ENCODE results near the gene POLR2M. TPM values are rescaled to one million over a fixed set of nuclear protein-coding genes. Genes with fewer than 3 reads are reported as not detected.

POLR2M gene
- total and polyA plus RNA-seq, 2 donors (not counting 3 experiments of a cell fraction or from before 2014, with no cell fraction given), result 38.4 to 42.5 TPM

DNA sequence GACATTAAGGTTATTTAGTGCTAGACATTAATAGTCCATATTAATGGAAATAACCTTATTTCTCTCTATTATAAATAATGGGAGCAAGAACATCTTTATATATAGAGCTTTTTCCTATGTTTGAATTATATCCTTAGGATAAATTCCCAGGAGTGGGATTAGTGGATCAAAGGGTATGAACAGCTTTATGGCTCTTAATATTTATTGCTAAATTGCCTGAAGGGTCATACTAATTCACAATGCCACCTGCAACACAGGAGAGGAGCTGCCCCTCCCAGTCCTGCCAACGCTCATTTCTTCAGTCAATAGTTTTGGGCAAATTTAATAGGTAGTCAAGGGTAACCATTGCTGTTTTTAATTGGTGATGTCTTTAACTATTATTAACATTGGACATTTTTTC, 48.9 kb upstream of the POLR2M start:
- FAIRE-seq (no peak), DNase-seq (ENCODE audit: low read depth, low spot score) (no peak)
- H4K20me1 ChIP-seq (replicated peaks; ENCODE audit: control insufficient read depth, extremely low read depth, insufficient read depth, low read length), result no peaks in the 10 kb centered on the region
- no peak overlapping the region for H2AFZ ChIP-seq (ENCODE audit: low read depth, low read length)
- no peaks in the 10 kb centered on the region for H3K27me3 ChIP-seq (ENCODE audit: control insufficient read depth in 2 of 2, insufficient read depth in 2 of 2, low read length in 2 of 2)
- no peaks in the 10 kb centered on the region for H3K79me2 ChIP-seq (ENCODE audit: control insufficient read depth, insufficient read depth, low read length)
- H3K4me1 ChIP-seq (ENCODE audit: control insufficient read depth, extremely low read depth, insufficient read depth, low read length), result no peaks in the 10 kb centered on the region
- intact Hi-C loops (cut with micrococcal nuclease) (no loop called here), dilution Hi-C loops (cut with MboI; ENCODE audit: extremely low pct_ligation_motif_present, low sequenced_read_pairs) (no loop called here)
- no TSS peak for BruUV-seq (replicated peaks)
- peaks cover 0 to 1% of the 10 kb centered on the region in 2 experiments for H3K36me3 ChIP-seq (ENCODE audit: control insufficient read depth in 2 of 2, extremely low read depth in 1 of 2, insufficient read depth in 2 of 2, low read length in 2 of 2)
- H3K9me3 ChIP-seq (replicated peaks; ENCODE audit: control insufficient read depth, insufficient read depth, low read length), result no peaks in the 10 kb centered on the region
- ChIA-PET CTCF (interaction anchor here (0.8 to 4.5 kb wide), 6 partner anchors 9 to 97 kb away, joined by 3 to 27 read pairs (median 6); no protein-coding TSS in a partner anchor), POLR2A (no interaction called here)
- H3K9me1 ChIP-seq (replicated peaks; ENCODE audit: control insufficient read depth, extremely low read depth, insufficient read depth, low read length), result no peaks in the 10 kb centered on the region
- no peak for TF ChIP-seq POLR2AphosphoS5 (IDR thresholded peaks at IDR 0.05; ENCODE audit: insufficient read depth, low read depth, low read length)
- no peak for TF ChIP-seq EZH2 (IDR thresholded peaks at IDR 0.05; ENCODE audit: borderline replicate concordance, low read depth, low read length, severe bottlenecking)
- TF ChIP-seq MYC (IDR thresholded peaks at IDR 0.05; ENCODE audit: low read depth, low read length), result no peak
- TF ChIP-seq FOS (IDR thresholded peaks at IDR 0.05; ENCODE audit: borderline replicate concordance, insufficient read depth, low read length), result no peak
- TF ChIP-seq POLR2A (IDR thresholded peaks at IDR 0.05; ENCODE audit: low read depth, low read length), result no peak
- TF ChIP-seq GATA2 (IDR thresholded peaks at IDR 0.05; ENCODE audit: insufficient read depth, insufficient read length, low read depth, low read length), result no peak
- TF ChIP-seq JUN (IDR thresholded peaks at IDR 0.05; ENCODE audit: borderline replicate concordance, insufficient read depth, insufficient read length, low read depth), result no peak
- TF ChIP-seq CTCF (IDR thresholded peaks at IDR 0.05; ENCODE audit: extremely low read depth in 1 of 2, insufficient read depth in 1 of 2, low read depth in 1 of 2, low read length in 2 of 2), result no peak
- TF ChIP-seq MAX (IDR thresholded peaks at IDR 0.05; ENCODE audit: insufficient read depth, insufficient read length), result no peak
- no peak overlapping the region for H3K27ac ChIP-seq (ENCODE audit: insufficient read depth, low read depth, low read length)
- no peak overlapping the region for H3K4me2 ChIP-seq (ENCODE audit: insufficient read depth, low read length)
- no peak overlapping the region for H3K4me3 ChIP-seq (replicated peaks in 1 of 3; ENCODE audit: insufficient read depth in 1 of 3, low read depth in 1 of 3, low read length in 3 of 3)
- no peak overlapping the region for H3K9ac ChIP-seq (replicated peaks; ENCODE audit: extremely low read depth, insufficient read depth, low read length)
